Stimulated activated CD8-positive, alpha-beta memory T cell treated with anti-CD3 and anti-CD28 coated beads, Interleukin-7, amount 100 ng/mL, for 1 hour (primary cell): ENCODE results near the gene TMEM163.
"Not testable (repeated sequence)": the region's sequence is repeated elsewhere in the genome, so short reads cannot be mapped to it uniquely, and the experiment has no call there.

Experiments used
- DNase-seq, 2 donors: peaks; one replicate each; pipeline ENCODE4 v3.0.0-alpha.2; 2020; ENCODE audit warnings: low read depth in 2 of 2

TMEM163 gene

GRCh38 chr2:134718817-134719814, at the start of gene TMEM163:
TMEM163 (minus strand) TSS chr2:134719000.
- no peak for DNase-seq

- no peak for DNase-seq
Measured at GRCh38 chr2:134766583-134766982, 47.8 kb upstream of the TMEM163 start.

DNA sequence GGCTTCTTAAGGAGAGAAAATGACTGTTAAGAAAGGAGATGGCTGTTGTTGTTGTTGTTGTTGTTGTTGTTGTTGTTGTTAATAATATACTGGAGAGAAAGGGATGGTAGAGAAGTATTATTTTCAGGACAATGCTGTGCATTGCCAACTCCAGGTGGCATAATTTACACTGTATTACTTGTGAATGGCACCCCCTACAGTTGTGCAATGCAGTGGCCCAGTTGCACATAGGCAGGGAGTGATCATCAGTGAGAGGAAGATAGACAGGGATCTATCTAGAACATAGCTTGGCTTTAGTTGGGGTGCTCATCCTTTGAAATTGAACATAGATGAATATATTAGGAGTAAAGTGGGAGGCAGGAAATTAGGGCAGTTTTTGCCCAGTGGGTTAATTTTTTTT, 47.2 kb upstream of the TMEM163 start:
- no peak for DNase-seq

- no peak for DNase-seq
Measured at GRCh38 chr2:134764164-134764563, 45.4 kb upstream of the TMEM163 start.

- DNase-seq = no peak
Measured at GRCh38 chr2:134763164-134763710, 44.4 kb upstream of the TMEM163 start.

DNA sequence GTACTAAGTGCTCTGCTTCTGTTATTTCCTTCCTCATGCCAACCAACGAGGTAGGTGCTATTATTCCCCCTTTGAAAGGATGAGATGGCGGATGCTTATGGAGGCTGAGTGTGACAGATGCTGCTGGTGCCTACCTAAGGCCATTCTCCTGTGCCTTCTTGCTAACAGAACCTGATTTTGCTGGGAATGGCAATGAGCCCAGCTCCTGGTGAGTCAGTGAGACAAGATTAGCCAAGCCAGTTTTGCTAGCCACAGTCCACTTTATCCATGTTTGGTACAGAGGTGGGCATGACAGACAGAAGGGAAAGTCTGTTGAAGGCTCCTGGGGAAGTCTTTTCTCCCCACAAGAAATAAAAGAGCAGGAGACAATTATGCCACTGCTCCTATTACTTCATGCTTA, 43.7 kb upstream of the TMEM163 start:
- DNase-seq = no peak

DNA sequence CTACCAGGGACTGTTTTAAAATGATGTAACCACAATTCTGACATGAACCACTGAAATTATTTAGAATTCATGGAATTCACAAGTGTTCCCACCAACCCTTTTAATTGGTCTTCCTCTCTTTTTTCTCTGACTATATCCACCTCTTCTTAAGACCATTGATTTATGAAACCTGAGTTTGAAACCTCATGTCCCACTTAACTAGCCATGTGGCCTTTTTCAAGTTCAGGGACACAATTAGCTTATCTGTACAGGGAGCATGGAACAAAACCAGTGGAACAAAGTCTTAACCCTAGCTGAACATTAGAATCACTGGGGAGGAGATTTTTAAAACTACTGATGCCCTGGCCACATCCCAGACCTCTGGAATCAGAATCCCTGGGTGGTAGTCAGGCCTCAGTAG, 41.6 kb upstream of the TMEM163 start:
- no peak for DNase-seq

GRCh38 chr2:134758633-134759032, 39.8 kb upstream of the TMEM163 start:
- DNase-seq = no peak

DNA sequence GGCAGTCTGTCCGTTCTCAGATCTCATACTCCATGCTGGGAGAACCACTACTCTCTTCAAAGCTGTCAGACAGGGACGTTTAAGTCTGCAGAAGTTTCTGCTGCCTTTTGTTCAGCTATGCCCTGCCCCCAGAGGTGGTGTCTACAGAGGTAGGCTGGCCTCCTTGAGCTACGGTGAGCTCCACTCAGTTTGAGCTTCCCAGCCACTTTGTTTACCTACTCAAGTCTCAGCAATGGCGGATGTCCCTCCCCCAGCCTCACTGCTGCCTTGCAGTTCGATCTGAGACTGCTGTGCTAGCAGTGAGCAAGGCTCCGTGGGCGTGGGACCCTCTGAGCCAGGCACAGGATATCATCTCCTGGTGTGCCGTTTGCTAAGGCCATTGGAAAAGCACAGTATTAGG, 33.2 kb upstream of the TMEM163 start:
- DNase-seq = not testable (repeated sequence)

DNA sequence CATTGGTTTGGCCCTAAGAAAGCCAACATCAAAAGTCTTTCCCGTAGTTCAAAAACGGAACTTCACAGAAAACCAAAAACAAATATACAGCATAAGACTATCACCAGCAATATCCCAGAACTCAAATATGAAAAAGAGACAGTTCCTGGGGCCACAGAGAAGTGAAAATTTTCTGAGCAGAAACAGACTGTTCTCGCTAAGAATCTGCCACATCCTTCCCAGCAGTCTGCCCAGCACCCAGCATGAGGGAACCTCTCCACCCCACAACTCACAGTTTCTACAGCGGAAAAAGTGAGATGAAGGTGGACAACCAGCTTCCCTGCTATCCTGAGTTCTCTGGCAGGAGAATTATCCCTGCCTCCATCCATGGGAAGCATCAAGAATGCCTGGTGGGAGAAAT, 26.7 kb upstream of the TMEM163 start:
- no peak for DNase-seq

GRCh38 chr2:134745023-134745422, 26.2 kb upstream of the TMEM163 start:
- DNase-seq = no peak

- DNase-seq = no peak
Measured at GRCh38 chr2:134739879-134740301, 21.1 kb upstream of the TMEM163 start.

DNA sequence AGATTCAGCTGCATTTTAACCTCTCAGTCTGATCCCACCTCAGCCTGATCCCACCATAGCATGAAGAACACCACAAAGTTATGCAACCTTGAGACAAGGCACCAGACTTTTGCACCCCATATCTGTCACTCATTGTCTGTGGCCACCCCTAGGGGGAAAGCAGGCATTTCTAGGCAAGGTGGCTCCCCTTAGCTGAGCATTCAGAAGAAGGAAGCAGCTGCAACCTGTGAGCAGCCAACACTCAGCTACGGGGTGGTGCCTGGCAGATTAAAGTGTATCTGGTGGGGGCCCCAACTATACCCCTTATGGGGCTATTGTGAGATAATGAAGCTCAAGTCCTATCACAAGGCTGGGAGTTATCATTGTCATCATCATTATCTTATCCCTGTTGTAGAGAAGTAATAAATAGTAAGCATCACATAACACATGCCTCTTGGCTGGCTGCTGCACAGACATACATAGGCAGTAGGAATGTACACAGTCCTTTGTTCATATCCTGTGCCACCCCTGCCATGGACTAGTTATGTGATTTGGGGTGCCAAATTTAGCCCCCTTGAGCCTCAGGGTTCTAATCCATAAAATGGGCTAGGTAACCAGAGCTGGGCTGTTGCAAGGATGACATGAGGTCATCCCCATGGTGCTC, 20.6 kb upstream of the TMEM163 start:
- DNase-seq = no peak

DNA sequence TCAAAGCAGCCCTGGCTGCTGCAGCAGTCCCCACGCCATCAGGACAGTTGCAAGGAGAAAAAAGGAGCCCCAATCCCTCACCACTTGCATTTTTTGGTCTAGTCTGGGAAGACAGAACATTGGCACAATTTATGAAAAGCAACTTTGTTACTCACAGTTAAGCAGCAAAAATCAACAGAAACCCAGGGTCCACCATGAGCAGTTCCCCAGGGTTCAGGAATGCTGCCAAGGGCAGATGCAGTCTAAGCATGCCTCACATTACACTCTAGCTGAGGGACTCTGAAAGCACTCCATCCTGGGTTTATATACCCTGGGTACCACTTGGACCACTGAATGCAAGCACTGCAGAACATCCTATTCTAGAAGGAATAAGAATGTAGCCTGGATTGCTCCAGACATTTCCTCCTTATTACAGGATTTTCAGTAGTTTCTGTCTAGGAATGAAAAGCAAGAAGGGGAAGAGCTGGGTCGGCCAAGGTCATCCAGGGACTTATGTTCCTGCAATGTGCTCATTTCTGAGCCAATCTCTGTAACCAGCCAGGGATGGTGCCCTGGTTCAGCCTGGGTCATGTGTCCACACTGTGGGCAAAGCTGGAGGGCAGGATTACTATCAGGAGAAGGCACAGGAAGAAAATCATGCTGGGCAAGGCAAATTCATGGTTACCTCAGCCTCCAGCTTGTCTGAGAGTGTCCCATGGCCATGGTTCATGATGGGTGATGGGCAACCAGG, 19.5 kb upstream of the TMEM163 start:
- DNase-seq = no peak

- DNase-seq = no peak
Measured at GRCh38 chr2:134737671-134738070, 18.9 kb upstream of the TMEM163 start.

DNA sequence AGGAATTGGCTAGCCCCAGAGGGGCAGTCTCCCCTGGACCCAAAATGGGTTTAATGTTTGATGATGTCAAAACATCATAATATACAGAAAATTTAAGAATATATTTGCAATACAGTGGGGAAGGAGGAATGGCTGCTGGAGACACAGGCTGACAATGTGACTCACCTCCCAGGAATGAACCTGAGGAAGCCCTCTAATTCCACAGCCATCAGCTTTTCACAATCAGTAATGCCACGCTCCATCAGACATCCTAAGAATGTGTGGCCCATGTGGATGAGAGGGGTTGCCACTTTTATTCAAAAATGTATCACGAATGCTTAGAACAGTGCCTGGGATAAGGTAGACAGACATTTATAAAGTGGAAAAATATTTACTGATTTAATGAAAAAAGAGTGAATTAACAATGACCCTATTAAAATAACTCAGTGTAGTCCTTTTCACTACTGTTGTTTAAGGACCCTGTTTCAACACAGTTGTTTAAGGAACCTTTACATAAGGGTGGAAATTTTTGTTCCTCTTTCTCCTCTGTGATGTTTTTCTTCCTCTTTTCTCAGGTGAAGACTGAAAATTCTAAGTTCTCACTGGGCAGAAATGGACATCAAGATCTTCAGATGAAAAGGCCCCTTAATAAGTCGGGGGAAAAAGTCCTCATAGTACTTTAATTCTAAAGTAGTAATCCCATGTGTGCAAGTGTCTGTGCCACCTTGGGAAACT, 17.5 kb upstream of the TMEM163 start:
- DNase-seq = no peak

DNA sequence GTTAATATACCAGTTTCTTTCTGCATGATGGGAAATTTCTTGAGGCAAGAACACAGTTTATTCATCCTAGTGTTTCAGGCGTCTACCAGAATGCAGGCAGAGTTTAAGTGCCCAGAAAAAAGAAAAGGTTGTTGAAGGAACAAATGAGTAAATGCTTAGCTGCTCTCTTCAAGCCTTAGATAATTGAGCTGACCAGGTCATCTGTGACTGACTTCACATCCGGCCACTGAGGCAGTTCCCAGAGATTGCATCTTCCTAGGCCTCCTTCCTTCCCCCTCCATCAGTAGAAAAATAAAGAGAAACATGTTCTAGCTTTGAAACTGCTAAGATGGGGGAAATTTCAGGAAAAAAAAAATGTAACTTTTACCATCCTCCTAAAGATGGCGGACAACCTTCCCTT, 9.4 kb upstream of the TMEM163 start:
- DNase-seq = no peak

DNA sequence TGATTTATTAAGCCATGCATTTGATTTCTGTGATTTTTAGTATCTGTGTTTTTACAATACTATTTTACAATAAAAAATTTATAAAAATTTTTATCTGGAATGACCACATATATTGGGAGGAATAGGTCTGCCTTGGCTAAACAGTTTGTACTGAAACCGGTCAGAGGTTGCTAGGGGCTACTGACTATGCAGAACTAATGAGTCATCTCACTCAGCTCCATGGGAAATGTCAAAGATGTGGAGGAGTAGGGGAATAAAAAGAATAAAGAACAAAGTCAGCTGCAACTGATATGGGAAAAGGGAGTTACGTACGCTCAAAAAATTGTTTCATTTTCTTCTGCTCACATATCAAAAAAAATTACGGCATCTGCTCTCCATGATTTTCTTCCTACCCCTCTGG, 8.6 kb upstream of the TMEM163 start:
- no peak for DNase-seq

DNA sequence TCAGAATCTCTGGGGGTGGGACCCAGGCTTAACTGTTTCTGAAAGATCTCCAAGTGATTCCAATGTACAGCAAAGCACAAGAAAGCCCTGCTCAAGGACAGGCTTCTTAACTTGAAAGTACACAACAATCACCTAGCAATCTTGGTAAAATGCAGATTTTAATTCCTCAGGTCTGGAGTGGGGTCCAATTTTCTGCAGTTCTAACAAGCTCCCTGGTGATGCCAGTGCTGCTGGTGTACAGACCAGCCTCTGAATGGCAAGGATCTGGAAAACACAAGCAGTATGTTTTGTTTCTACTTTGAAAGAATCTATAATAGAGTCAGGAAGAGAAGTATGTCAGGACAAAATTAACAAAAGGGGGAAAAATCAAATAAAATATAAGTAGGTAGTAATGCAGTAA, 7.8 kb upstream of the TMEM163 start:
- no peak for DNase-seq

DNA sequence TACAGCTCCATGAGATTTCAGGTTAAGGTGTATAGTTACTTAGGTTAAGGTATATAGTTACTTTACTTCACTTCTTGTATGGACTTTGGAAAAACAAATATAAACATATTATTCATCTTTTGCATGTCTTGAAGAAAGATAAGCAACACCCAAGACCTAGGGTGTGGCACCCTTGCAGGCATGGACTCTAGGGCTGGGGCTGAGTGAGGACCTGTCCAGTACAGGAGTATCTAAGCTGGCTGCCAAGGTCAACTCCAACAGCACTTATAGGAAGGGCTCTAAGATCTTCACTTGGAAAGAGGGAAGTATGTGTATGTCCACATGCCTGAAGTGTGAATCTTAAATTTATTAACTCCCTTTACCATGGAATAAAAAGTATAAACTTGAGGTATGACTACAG, 7.1 kb upstream of the TMEM163 start:
- no peak for DNase-seq

- DNase-seq = no peak
Measured at GRCh38 chr2:134724341-134724740, 5.5 kb upstream of the TMEM163 start.
